HCT116 (cell line): ENCODE data around the gene PIMREG. TPM values are rescaled to one million over a fixed set of nuclear protein-coding genes. Genes with fewer than 3 reads are reported as not detected.

Experiments
- ATAC-seq: fragments of 200-7000 bp; cut with Tn5 transposase; 2 replicates; pipeline ENCODE4 v1.9.1; 2020; ENCODE audit warnings: mild to moderate bottlenecking, moderate library complexity
- Bru-seq: library from RNA; stranded (reverse); fragments of 400-500 nt; gene quantifications from one replicate; lab custom pipeline; 2021; lab: Mats Ljungman, UMichigan
- BruChase-seq, 2 experiments: library from RNA; stranded (reverse); fragments of 400-500 nt; gene quantifications; one replicate each; lab custom pipeline; 2021; lab: Mats Ljungman, UMichigan
- BruUV-seq: library from RNA; stranded (reverse); fragments of 400-500 nt; replicated peaks from 2 replicates; lab custom pipeline; 2021; lab: Mats Ljungman, UMichigan
- CTCF ChIA-PET: fragments of 300-600 bp; sonication (Branson Sonifier 250); formaldehyde crosslinking; loops from one replicate; lab custom pipeline; 2021; ENCODE audit warnings: antibody characterized with exemption; lab: Charles Lee
- POLR2A ChIA-PET: fragments of 300-600, 350-600 bp; sonication (Branson Sonifier 250); formaldehyde crosslinking; loops from one replicate; lab custom pipeline; 2021; ENCODE audit warnings: antibody characterized with exemption; lab: Charles Lee
- RAD21 ChIA-PET, 2 experiments: fragments of 300-600 bp; sonication (Branson Sonifier 250); formaldehyde crosslinking; loops; one replicate each; lab custom pipeline; 2023; ENCODE audit warnings: low total read pairs in 2 of 2; ENCODE audit not compliant: uncharacterized antibody in 2 of 2, unreplicated experiment in 2 of 2, low non-redundant PET in 1 of 2; lab: Charles Lee
- DNase-seq: peaks from one replicate; pipeline ENCODE4 v3.0.0-alpha.2; 2010; ENCODE audit warnings: low read depth, low spot score
- H2AFZ ChIP-seq: fragments of 200-600 bp; shearing (Covaris generic), sonication (generic); 2 replicates; pipeline ENCODE4 v1.6.1; 2017; ENCODE audit warnings: low read depth, mixed run types, mixed read lengths, antibody characterized with exemption, low read length; ENCODE audit not compliant: poor library complexity, severe bottlenecking
- H3K27ac ChIP-seq: 2 replicates; pipeline ENCODE4 v1.5.1; 2012; ENCODE audit warnings: low read depth, low read length
- H3K27me3 ChIP-seq: fragments of 200-600 bp; sonication (generic); 2 replicates; pipeline ENCODE4 v1.6.1; 2016; ENCODE audit warnings: mixed run types, low read length, mixed read lengths; ENCODE audit not compliant: insufficient read depth
- H3K36me3 ChIP-seq, 2 experiments: fragments of 200-500 bp in 1 of 2; fragments of 200-600 bp in 1 of 2; sonication (Bioruptor generic) in 1 of 2; sonication (generic) in 1 of 2; 2 replicates each; pipeline versions ENCODE4 v1.5.1 to v1.6.1; 2014 to 2016; ENCODE audit warnings: low read length in 2 of 2, inconsistent platforms in 1 of 2, mixed read lengths in 1 of 2, mixed run types in 1 of 2; ENCODE audit not compliant: insufficient read depth in 2 of 2, control insufficient read depth in 1 of 2
- H3K4me1 ChIP-seq, 2 experiments: fragments of 200-600 bp in 1 of 2; sonication (generic) in 1 of 2; 2 replicates each; pipeline versions ENCODE4 v1.5.1 to v1.6.1; 2012 to 2017; ENCODE audit warnings: low read length in 2 of 2, inconsistent platforms in 1 of 2, mild to moderate bottlenecking in 1 of 2, mixed read lengths in 1 of 2, mixed run types in 1 of 2, moderate library complexity in 1 of 2; ENCODE audit not compliant: insufficient read depth in 2 of 2, control insufficient read depth in 1 of 2
- H3K4me2 ChIP-seq: fragments of 200-600 bp; sonication (generic); 2 replicates; pipeline ENCODE4 v1.6.1; 2017; ENCODE audit warnings: mixed run types, low read length, mixed read lengths
- H3K4me3 ChIP-seq, 2 experiments: fragments of 200-600 bp in 1 of 2; sonication (generic) in 1 of 2; replicated peaks in 1 of 2; 2 replicates each; pipeline ENCODE4 v1.5.1; 2011 to 2016; ENCODE audit warnings: low read length in 2 of 2, control low read depth in 1 of 2, low read depth in 1 of 2, mild to moderate bottlenecking in 1 of 2, mixed read lengths in 1 of 2, mixed run types in 1 of 2
- H3K79me2 ChIP-seq: fragments of 200-600 bp; sonication (generic); 2 replicates; pipeline ENCODE4 v1.6.1; 2017; ENCODE audit warnings: mild to moderate bottlenecking, mixed run types, low read length, moderate library complexity, mixed read lengths; ENCODE audit not compliant: insufficient read depth
- H3K9ac ChIP-seq: fragments of 200-600 bp; sonication (generic); 2 replicates; pipeline ENCODE4 v1.6.1; 2016; ENCODE audit warnings: low read length, mixed read lengths
- H3K9me2 ChIP-seq: fragments of 200-600 bp; sonication (generic), shearing (Covaris generic); 2 replicates; pipeline ENCODE4 v1.6.1; 2017; ENCODE audit warnings: mixed run types, mild to moderate bottlenecking, moderate library complexity; ENCODE audit not compliant: insufficient read depth
- H3K9me3 ChIP-seq, 2 experiments: fragments of 200-500 bp in 1 of 2; fragments of 200-600 bp in 1 of 2; sonication (Bioruptor generic) in 1 of 2; sonication (generic) in 1 of 2; 2 replicates each; pipeline ENCODE4 v1.6.1; 2014 to 2017; ENCODE audit warnings: low read length in 2 of 2, mixed read lengths in 2 of 2, inconsistent platforms in 1 of 2, low read depth in 1 of 2, mild to moderate bottlenecking in 1 of 2, mixed run types in 1 of 2, moderate library complexity in 1 of 2; ENCODE audit not compliant: control insufficient read depth in 1 of 2, insufficient read depth in 1 of 2
- H4K20me1 ChIP-seq: fragments of 200-600 bp; sonication (generic), shearing (Covaris generic); 2 replicates; pipeline ENCODE4 v1.6.1; 2017; ENCODE audit warnings: mixed run types, mild to moderate bottlenecking, moderate library complexity; ENCODE audit not compliant: insufficient read depth
- CBX3 ChIP-seq: IDR thresholded peaks from 2 replicates; pipeline ENCODE4 v1.6.1; 2012; ENCODE audit warnings: low read depth
- CEBPB ChIP-seq: IDR thresholded peaks from 2 replicates; pipeline ENCODE4 v1.6.1; 2012; ENCODE audit warnings: low read depth
- EGR1 ChIP-seq: IDR thresholded peaks from 2 replicates; pipeline ENCODE4 v1.6.1; 2012; ENCODE audit warnings: low read depth
- ELF1 ChIP-seq: IDR thresholded peaks from 2 replicates; pipeline ENCODE4 v1.6.1; 2012; ENCODE audit warnings: low read depth, borderline replicate concordance
- EZH2 ChIP-seq: fragments of 200-600 bp; sonication (generic); IDR thresholded peaks from 2 replicates; pipeline ENCODE4 v1.6.1; 2017; ENCODE audit warnings: antibody characterized with exemption, mixed run types
- FOSL1 ChIP-seq: IDR thresholded peaks from 2 replicates; pipeline ENCODE4 v1.6.1; 2012; ENCODE audit warnings: low read depth
- MAX ChIP-seq: IDR thresholded peaks from 2 replicates; pipeline ENCODE4 v1.6.1; 2012
- POLR2A ChIP-seq: IDR thresholded peaks from 2 replicates; pipeline ENCODE4 v1.7.0; 2011; ENCODE audit warnings: borderline replicate concordance; ENCODE audit not compliant: insufficient read depth, insufficient read length; ENCODE audit errors: extremely low read depth
- POLR2AphosphoS5 ChIP-seq: IDR thresholded peaks from 2 replicates; pipeline ENCODE4 v1.6.1; 2011; ENCODE audit warnings: mild to moderate bottlenecking, low read depth, low read length, moderate library complexity
- SIN3A ChIP-seq: IDR thresholded peaks from 2 replicates; pipeline ENCODE4 v1.6.1; 2012; ENCODE audit warnings: low read depth
- SP1 ChIP-seq: IDR thresholded peaks from 2 replicates; pipeline ENCODE4 v1.6.1; 2012; ENCODE audit warnings: low read depth
- TCF7L2 ChIP-seq: IDR thresholded peaks from 2 replicates; pipeline ENCODE4 v1.7.0; 2011; ENCODE audit warnings: borderline replicate concordance, inconsistent platforms; ENCODE audit not compliant: insufficient read depth, insufficient read length; ENCODE audit errors: extremely low read depth
- YY1 ChIP-seq: IDR thresholded peaks from 2 replicates; pipeline ENCODE4 v1.6.1; 2011; ENCODE audit warnings: low read length, low read depth, moderate library complexity, mild to moderate bottlenecking; ENCODE audit not compliant: insufficient replicate concordance; ENCODE audit errors: extremely low read depth
- ZFX ChIP-seq: fragments of 450-650 bp; IDR thresholded peaks from 2 replicates; pipeline ENCODE4 v1.6.1; 2017
- ZNF274 ChIP-seq: fragments of 200-500 bp; sonication (Bioruptor generic); IDR thresholded peaks from 2 replicates; pipeline ENCODE4 v1.6.1; 2014; ENCODE audit warnings: mild to moderate bottlenecking, low read depth, low read length, inconsistent platforms
- intact Hi-C: fragments of 100-400 bp; cut with micrococcal nuclease; formaldehyde crosslinking; loops from 2 replicates; pipeline ENCODE4 v1.10.0; 2022
- long read RNA-seq: library from polyadenylated mRNA; unstranded; transcript quantifications from one replicate; pipeline ENCODE4 v2.0.0, GENCODE V29; 2021; ENCODE audit not compliant: unreplicated experiment
- polyA plus RNA-seq: library from polyadenylated mRNA; unstranded; fragments of >200 nt; gene quantifications from 2 replicates; pipeline ENCODE4 v1.2.1, GENCODE V29; 2012; ENCODE audit warnings: missing spikeins
- total RNA-seq: library from RNA; stranded (reverse); gene quantifications from one replicate; pipeline ENCODE4 v1.2.1, GENCODE V29; 2021; ENCODE audit not compliant: unreplicated experiment
- TF ChIP-seq, protein P1 (sequence below): IDR thresholded peaks from 2 replicates; pipeline ENCODE4 v1.6.1; 2011; ENCODE audit warnings: mild to moderate bottlenecking, low read length, moderate library complexity; ENCODE audit not compliant: insufficient replicate concordance; ENCODE audit errors: extremely low read depth

Gene PIMREG
- total RNA-seq = 57.0 TPM
- 32.4 and 49.8 TPM in 2 replicates for polyA plus RNA-seq
- Bru-seq, nascent RNA = percentile 68 among the genes with signal in this experiment
- BruChase-seq, experiment 1, labeled RNA remaining after a 6-hour chase = percentile 69 among the genes with signal in this experiment
- BruChase-seq, experiment 2, labeled RNA remaining after a 2-hour chase = percentile 77 among the genes with signal in this experiment
- long read RNA-seq, transcript PIMREG-201 (5 exons, 1,473 nt) = minor isoform, 13 of 81 reads
- long read RNA-seq, transcript PIMREG-205 (6 exons, 1,948 nt) = major isoform, 39 of 81 reads
- long read RNA-seq, partial matches to known transcripts = 13 of 81 reads
- long read RNA-seq, other reads (novel, unspliced or antisense) = 13 of 81 reads

DNA sequence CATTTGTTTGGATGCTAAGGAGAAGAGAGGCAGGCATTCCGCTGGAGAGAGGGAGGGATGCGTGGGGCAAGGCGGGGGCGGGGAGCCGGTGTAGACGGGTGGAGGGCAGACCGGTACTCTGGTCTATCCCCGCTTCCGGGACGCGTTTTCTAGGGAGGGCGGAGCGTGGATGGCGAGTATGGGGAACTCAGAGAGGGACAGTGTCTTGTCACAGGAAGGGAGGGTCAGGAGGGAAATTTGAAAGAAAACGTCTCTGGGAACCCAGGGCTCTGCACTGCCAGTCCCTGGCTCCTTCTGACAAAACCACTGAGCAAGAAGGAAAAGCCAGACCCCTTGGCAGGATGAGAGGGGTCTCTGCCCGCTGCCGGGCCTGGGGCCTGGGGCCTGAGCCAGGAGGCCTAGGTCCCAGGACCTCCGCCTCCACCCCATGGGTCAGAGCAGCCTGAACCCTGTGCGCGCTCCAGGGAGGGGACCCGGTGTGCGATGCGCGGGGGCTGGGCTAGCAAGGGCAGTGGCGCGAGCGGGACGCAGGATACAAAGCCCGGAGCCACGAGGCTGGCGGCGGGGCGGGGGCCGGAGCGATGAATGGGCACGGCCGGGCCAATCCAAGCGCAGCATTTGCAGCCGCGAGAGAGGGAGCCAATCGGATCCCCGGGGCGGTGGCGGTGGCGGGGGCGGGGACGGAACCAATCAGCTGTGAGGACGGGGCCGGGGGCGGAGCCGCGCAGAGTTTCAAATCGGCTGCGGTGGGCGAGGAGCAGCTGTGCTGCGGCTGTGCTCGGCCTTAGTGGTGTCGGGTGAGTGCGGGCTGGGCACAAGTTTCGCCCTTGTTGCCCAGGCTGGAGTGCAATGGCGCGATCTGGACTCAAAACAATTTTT is at the start of gene PIMREG:
Gene PIMREG (plus strand): TSS at position 764 of the 879 bp plus-strand sequence. CDS start 656 bp downstream, outside the sequence.
- Histone ChIP-seq H3K4me3 (peak within 1 kb of the TSS; percentile 75 to 82), H3K4me1 (peaks cover 8 to 20% of the 10 kb centered on the region in 2 experiments; a peak in 2 of 4 replicates), H3K79me2 (peaks cover 4% of the 10 kb centered on the region; the same call in 1 of the 2 replicates), H3K9ac (peak within 1 kb of the TSS; percentile 74), H3K36me3 (peaks cover 19 to 24% of the 10 kb centered on the region in 2 experiments; a peak in 3 of 4 replicates), H4K20me1 (no peaks in the 10 kb centered on the region), H3K9me2 (no peaks in the 10 kb centered on the region), H3K27me3 (no peaks in the 10 kb centered on the region), H2AFZ (no peak within 1 kb of the TSS), H3K4me2 (peak within 1 kb of the TSS; percentile 89), H3K27ac (peak within 1 kb of the TSS; percentile 86), H3K9me3 (no peaks in the 10 kb centered on the region)
- TF ChIP-seq, protein P1, sequence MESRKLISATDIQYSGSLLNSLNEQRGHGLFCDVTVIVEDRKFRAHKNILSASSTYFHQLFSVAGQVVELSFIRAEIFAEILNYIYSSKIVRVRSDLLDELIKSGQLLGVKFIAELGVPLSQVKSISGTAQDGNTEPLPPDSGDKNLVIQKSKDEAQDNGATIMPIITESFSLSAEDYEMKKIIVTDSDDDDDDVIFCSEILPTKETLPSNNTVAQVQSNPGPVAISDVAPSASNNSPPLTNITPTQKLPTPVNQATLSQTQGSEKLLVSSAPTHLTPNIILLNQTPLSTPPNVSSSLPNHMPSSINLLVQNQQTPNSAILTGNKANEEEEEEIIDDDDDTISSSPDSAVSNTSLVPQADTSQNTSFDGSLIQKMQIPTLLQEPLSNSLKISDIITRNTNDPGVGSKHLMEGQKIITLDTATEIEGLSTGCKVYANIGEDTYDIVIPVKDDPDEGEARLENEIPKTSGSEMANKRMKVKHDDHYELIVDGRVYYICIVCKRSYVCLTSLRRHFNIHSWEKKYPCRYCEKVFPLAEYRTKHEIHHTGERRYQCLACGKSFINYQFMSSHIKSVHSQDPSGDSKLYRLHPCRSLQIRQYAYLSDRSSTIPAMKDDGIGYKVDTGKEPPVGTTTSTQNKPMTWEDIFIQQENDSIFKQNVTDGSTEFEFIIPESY = no peak
- no peak for TF ChIP-seq ZNF274
- TF ChIP-seq FOSL1 = no peak
- TF ChIP-seq ELF1 = no peak; the same call in 1 of the 2 replicates
- no peak for TF ChIP-seq CBX3
- TF ChIP-seq POLR2AphosphoS5 = peak; percentile 78
- peak; percentile 38 for TF ChIP-seq POLR2A
- TF ChIP-seq TCF7L2 = peak; percentile 86
- TF ChIP-seq EZH2 = no peak
- TF ChIP-seq SP1 = peak; percentile 85
- peak; percentile 94 for TF ChIP-seq EGR1
- TF ChIP-seq SIN3A = peak; percentile 61; the same call in 1 of the 2 replicates
- no peak for TF ChIP-seq CEBPB
- peak; percentile 50; the same call in 1 of the 2 replicates for TF ChIP-seq ZFX
- TF ChIP-seq MAX = peak; percentile 99
- no peak for TF ChIP-seq YY1
- no TSS peak for BruUV-seq
- intact Hi-C loops = no loop called here
- CTCF ChIA-PET = interaction anchor here (0.9 to 1.3 kb wide), 2 partner anchors 8 to 580 kb away, joined by 3 to 4 read pairs; no protein-coding TSS in a partner anchor
- DNase-seq = peak; percentile 82
- RAD21 ChIA-PET = interaction anchor here in 1 of 2 experiments (0.8 kb wide), 1 partner anchor 8 kb away, joined by 7 read pairs; no protein-coding TSS in a partner anchor
- POLR2A ChIA-PET = interaction anchor here (0.9 kb wide), 1 partner anchor 13 kb away, joined by 5 read pairs; no protein-coding TSS in a partner anchor
- ATAC-seq = peak; percentile 96
